ENCODE results near the gene ROBO4.
A peak's percentile ranks its signal among the peaks of the same experiment; 100 is the strongest.

The ROBO4 gene

DNA sequence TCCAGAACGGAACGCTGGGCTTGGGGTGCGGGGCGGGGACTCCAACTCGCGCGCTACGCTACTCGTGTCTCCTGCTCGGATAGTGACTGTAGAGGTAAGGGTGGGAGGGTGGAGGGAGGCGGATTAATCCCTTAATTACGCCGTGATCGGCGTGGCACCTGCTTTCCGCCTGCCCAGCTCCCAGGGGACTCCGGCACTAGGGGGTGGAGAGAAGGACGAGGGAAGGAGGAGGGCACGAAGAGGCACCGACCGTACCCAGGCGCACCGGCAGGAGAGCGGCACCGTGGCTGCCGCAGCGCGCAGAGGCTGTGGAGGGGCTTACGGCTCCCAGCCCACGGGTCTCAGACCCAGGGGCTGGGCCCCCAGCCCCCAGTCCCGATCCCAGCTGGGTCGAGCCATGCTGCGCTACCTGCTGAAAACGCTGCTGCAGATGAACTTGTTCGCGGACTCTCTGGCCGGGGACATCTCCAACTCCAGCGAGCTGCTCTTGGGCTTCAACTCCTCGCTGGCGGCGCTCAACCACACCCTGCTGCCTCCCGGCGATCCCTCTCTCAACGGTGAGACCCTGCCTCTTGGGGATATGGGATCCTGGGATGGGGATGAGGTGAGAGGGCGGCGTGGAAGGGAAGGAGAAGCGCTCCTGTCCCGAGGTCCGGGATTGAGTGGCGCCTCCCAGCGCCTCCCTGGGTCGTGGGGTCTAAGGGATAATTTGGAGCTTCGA is 32.3 kb downstream of the ROBO4 start, which contains the start of gene ROBO3:
Gene ROBO3 (plus strand): TSS at position 252 of the 721 bp plus-strand sequence. CDS start 146 bp downstream, at position 398.
- ChIA-PET CTCF (interaction anchor here (0.8 to 2.8 kb wide), 32 partner anchors 7 to 463 kb away, joined by 3 to 42 read pairs (median 6); partner anchors contain the start of genes HEPN1 and ROBO4), POLR2A (interaction anchor here (0.5 to 1.0 kb wide), 2 partner anchors 12 to 554 kb away, joined by 3 to 11 read pairs; no protein-coding TSS in a partner anchor)
- Histone ChIP-seq H3K27ac (ENCODE audit: insufficient read depth in 1 of 2, low read depth in 1 of 2, low read length in 2 of 2, poor library complexity in 1 of 2, severe bottlenecking in 2 of 2) (no peak within 1 kb of the TSS), H3K36me3 (ENCODE audit: control insufficient read depth in 4 of 4, insufficient read depth in 4 of 4, low read length in 3 of 4) (no peaks in the 10 kb centered on the region), H3K27me3 (replicated peaks in 2 of 5; ENCODE audit: control insufficient read depth in 4 of 5, insufficient read depth in 5 of 5, low read length in 4 of 5) (peaks cover 8 to 100% (median 80%) of the 10 kb centered on the region in 5 experiments), H3K9me3 (ENCODE audit: control extremely low read depth in 1 of 5, control insufficient read depth in 4 of 5, insufficient read depth in 2 of 5, low read depth in 1 of 5, low read length in 4 of 5) (peaks cover 0 to 4% (median 3%) of the 10 kb centered on the region in 5 experiments), H3K4me3 (ENCODE audit: control insufficient read depth in 1 of 7, extremely low read depth in 1 of 7, insufficient read depth in 4 of 7, low read depth in 2 of 7, low read length in 6 of 7) (peak within 1 kb of the TSS in 4 of 7 experiments; percentile 23 to 61 (median 56)), H3K4me1 (ENCODE audit: control extremely low read depth in 1 of 4, control insufficient read depth in 4 of 4, insufficient read depth in 4 of 4, low read length in 3 of 4) (peaks cover 0 to 35% (median 20%) of the 10 kb centered on the region in 4 experiments)
- 1% methylated on average over 36 of the region's 53 CpGs for WGBS (ENCODE audit: insufficient coverage)
- peak in 1 of 3 donors; percentile 53 for DNase-seq

DNA sequence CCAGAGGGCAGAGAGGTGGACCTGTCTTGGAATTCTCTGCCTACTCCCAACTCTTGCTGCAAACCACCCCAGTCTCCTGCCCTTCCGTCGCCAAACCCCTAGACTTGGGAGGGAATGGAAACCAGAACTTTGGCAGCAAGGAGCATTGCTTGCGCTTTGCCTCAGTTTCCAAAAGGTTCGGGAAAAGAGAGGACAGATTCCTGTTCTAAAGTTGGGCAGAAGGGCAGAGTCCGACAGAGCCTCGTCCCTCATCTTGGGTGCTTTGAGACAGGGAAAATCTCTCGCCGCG is 32.8 kb downstream of the ROBO4 start:
- H3K27ac ChIP-seq (ENCODE audit: insufficient read depth in 1 of 2, low read depth in 1 of 2, low read length in 2 of 2, poor library complexity in 1 of 2, severe bottlenecking in 2 of 2): no peak overlapping the region
- no peaks in the 10 kb centered on the region for H3K36me3 ChIP-seq (ENCODE audit: control insufficient read depth in 4 of 4, insufficient read depth in 4 of 4, low read length in 3 of 4)
- peaks cover 0 to 4% (median 3%) of the 10 kb centered on the region in 5 experiments for H3K9me3 ChIP-seq (ENCODE audit: control extremely low read depth in 1 of 5, control insufficient read depth in 4 of 5, insufficient read depth in 2 of 5, low read depth in 1 of 5, low read length in 4 of 5)
- ChIA-PET CTCF (interaction anchor here (1.7 to 2.8 kb wide), 5 partner anchors 9 to 220 kb away, joined by 6 to 16 read pairs (median 11); no protein-coding TSS in a partner anchor), POLR2A (no interaction called here)
- no peak for DNase-seq
- H3K4me1 ChIP-seq (ENCODE audit: control extremely low read depth in 1 of 4, control insufficient read depth in 4 of 4, insufficient read depth in 4 of 4, low read length in 3 of 4): peaks cover 0 to 35% (median 20%) of the 10 kb centered on the region in 4 experiments
- peaks cover 8 to 97% (median 75%) of the 10 kb centered on the region in 5 experiments for H3K27me3 ChIP-seq (replicated peaks in 2 of 5; ENCODE audit: control insufficient read depth in 4 of 5, insufficient read depth in 5 of 5, low read length in 4 of 5)
- WGBS (ENCODE audit: insufficient coverage): 9% methylated on average over 9 of the region's 9 CpGs
- H3K4me3 ChIP-seq (ENCODE audit: control insufficient read depth in 1 of 7, extremely low read depth in 1 of 7, insufficient read depth in 4 of 7, low read depth in 2 of 7, low read length in 6 of 7): no peak overlapping the region

DNA sequence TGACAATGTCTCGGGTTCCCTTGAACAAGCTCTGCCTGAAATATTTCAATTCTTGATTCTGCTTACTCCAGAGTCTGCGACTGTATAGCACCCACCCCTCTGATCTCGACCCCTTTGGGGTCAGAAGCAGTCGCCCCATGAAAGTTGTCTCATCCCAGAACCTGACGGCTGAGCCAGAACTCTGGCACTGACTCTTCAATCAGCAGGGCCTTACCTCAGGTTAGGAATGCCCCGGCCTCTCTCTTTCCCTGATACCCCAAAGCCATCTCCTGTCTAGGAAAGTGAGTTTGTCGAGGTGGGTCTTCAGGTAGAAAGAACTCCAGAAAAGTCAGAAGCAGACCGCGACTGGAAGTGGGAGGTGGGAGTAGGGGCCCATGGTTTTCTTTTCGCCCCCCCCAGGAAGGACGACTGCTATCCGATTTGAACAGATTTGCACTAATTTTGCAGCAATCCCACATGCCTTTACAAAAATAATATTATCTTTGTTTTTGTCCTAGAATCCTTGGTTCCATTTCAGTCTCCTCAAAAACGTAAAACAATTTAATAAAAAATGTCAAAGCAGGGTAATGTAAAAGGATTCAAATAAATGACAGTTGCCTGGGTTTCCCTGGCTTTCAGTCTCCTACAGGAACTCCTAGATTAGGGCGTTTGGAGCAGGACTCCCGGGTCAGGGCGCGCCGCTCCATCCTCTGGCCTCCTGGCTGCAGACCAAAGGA is 33.3 kb downstream of the ROBO4 start:
- no peak overlapping the region for H3K4me3 ChIP-seq (ENCODE audit: control insufficient read depth in 1 of 7, extremely low read depth in 1 of 7, insufficient read depth in 4 of 7, low read depth in 2 of 7, low read length in 6 of 7)
- POLR2A ChIA-PET: no interaction called here
- peaks cover 0 to 4% (median 3%) of the 10 kb centered on the region in 5 experiments for H3K9me3 ChIP-seq (ENCODE audit: control extremely low read depth in 1 of 5, control insufficient read depth in 4 of 5, insufficient read depth in 2 of 5, low read depth in 1 of 5, low read length in 4 of 5)
- H3K27ac ChIP-seq (ENCODE audit: insufficient read depth in 1 of 2, low read depth in 1 of 2, low read length in 2 of 2, poor library complexity in 1 of 2, severe bottlenecking in 2 of 2): no peak overlapping the region
- H3K36me3 ChIP-seq (ENCODE audit: control insufficient read depth in 4 of 4, insufficient read depth in 4 of 4, low read length in 3 of 4): no peaks in the 10 kb centered on the region
- DNase-seq: no peak
- peaks cover 10 to 97% (median 70%) of the 10 kb centered on the region in 5 experiments for H3K27me3 ChIP-seq (replicated peaks in 2 of 5; ENCODE audit: control insufficient read depth in 4 of 5, insufficient read depth in 5 of 5, low read length in 4 of 5)
- WGBS (ENCODE audit: insufficient coverage): 20% methylated on average over 12 of the region's 18 CpGs
- H3K4me1 ChIP-seq (ENCODE audit: control extremely low read depth in 1 of 4, control insufficient read depth in 4 of 4, insufficient read depth in 4 of 4, low read length in 3 of 4): peaks cover 0 to 34% (median 19%) of the 10 kb centered on the region in 4 experiments
- CTCF ChIA-PET: interaction anchor here (0.8 to 2.2 kb wide), 3 partner anchors 18 to 194 kb away, joined by 3 to 16 read pairs (median 4); no protein-coding TSS in a partner anchor

DNA sequence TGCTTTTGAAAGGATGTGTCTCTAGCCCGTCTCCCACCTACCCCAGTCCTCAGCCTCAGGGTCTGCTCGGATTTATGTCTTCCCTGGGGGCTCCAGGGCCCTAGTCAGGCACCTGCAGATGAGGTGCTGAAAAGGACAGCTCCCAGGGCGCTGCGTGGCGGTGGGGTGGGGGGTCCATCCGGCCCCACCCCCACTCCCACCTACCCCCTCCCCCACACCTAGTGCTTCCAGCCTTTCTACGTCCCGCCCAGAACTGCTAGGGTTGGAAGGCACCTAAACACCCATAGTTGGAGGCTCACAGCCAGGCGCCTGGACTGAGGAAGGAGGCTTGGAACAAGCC is 33.9 kb downstream of the ROBO4 start:
- POLR2A ChIA-PET: no interaction called here
- Histone ChIP-seq H3K36me3 (ENCODE audit: control insufficient read depth in 4 of 4, insufficient read depth in 4 of 4, low read length in 3 of 4) (no peaks in the 10 kb centered on the region), H3K4me1 (ENCODE audit: control extremely low read depth in 1 of 4, control insufficient read depth in 4 of 4, insufficient read depth in 4 of 4, low read length in 3 of 4) (peaks cover 0 to 28% (median 15%) of the 10 kb centered on the region in 4 experiments), H3K27me3 (replicated peaks in 2 of 5; ENCODE audit: control insufficient read depth in 4 of 5, insufficient read depth in 5 of 5, low read length in 4 of 5) (peaks cover 10 to 93% (median 69%) of the 10 kb centered on the region in 5 experiments), H3K4me3 (ENCODE audit: control insufficient read depth in 1 of 7, extremely low read depth in 1 of 7, insufficient read depth in 4 of 7, low read depth in 2 of 7, low read length in 6 of 7) (no peak overlapping the region), H3K27ac (ENCODE audit: insufficient read depth in 1 of 2, low read depth in 1 of 2, low read length in 2 of 2, poor library complexity in 1 of 2, severe bottlenecking in 2 of 2) (no peak overlapping the region), H3K9me3 (ENCODE audit: control extremely low read depth in 1 of 5, control insufficient read depth in 4 of 5, insufficient read depth in 2 of 5, low read depth in 1 of 5, low read length in 4 of 5) (peaks cover 0 to 4% (median 3%) of the 10 kb centered on the region in 5 experiments)
- DNase-seq: peak in 2 of 3 donors; percentile 48 to 51
- WGBS (ENCODE audit: insufficient coverage): 17% methylated on average over 3 of the region's 9 CpGs
- CTCF ChIA-PET: interaction anchor here (0.8 to 1.2 kb wide), 2 partner anchors 17 to 26 kb away, joined by 3 to 4 read pairs; no protein-coding TSS in a partner anchor

DNA sequence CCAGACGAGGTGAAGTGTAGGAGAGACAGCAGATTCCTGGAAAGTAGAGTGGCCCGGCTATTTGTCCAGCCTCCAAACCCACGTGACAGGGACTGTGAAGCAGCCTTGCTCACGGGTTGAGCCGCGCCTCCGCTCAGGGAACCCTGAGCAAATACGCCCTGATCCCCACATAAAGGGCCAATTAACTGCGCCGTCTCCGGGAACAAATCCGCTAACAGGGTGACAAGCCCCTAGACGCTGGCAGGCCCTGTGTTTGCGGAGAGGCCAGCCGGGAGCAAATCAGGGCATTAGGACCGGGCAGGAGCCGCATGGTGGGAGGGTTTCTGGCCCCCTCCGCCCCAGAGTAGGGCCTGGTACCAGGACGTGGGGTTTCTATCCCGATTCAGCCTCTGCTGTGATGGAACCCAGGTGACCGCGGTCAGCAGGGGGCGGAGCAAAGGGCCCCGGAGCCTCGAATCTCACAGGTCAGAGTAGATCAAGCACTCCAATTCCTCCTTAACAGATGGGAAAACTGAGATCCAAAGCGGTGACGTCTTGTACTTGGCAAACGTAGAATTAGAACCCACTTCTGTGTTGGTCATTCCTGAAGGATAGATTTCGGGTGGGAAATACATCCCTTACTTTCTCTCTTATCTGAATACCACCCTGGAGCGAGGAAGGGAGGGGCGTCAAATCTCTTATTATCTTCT is 34.4 kb downstream of the ROBO4 start:
- WGBS (ENCODE audit: insufficient coverage): 4% methylated on average over 27 of the region's 31 CpGs
- Histone ChIP-seq H3K9me3 (ENCODE audit: control extremely low read depth in 1 of 5, control insufficient read depth in 4 of 5, insufficient read depth in 2 of 5, low read depth in 1 of 5, low read length in 4 of 5) (peaks cover 0 to 4% (median 3%) of the 10 kb centered on the region in 5 experiments), H3K36me3 (ENCODE audit: control insufficient read depth in 4 of 4, insufficient read depth in 4 of 4, low read length in 3 of 4) (no peaks in the 10 kb centered on the region), H3K27ac (ENCODE audit: insufficient read depth in 1 of 2, low read depth in 1 of 2, low read length in 2 of 2, poor library complexity in 1 of 2, severe bottlenecking in 2 of 2) (no peak overlapping the region), H3K4me3 (ENCODE audit: control insufficient read depth in 1 of 7, extremely low read depth in 1 of 7, insufficient read depth in 4 of 7, low read depth in 2 of 7, low read length in 6 of 7) (no peak overlapping the region), H3K27me3 (replicated peaks in 2 of 5; ENCODE audit: control insufficient read depth in 4 of 5, insufficient read depth in 5 of 5, low read length in 4 of 5) (peaks cover 10 to 91% (median 64%) of the 10 kb centered on the region in 5 experiments), H3K4me1 (ENCODE audit: control extremely low read depth in 1 of 4, control insufficient read depth in 4 of 4, insufficient read depth in 4 of 4, low read length in 3 of 4) (peaks cover 0 to 23% (median 12%) of the 10 kb centered on the region in 4 experiments)
- DNase-seq: no peak
- ChIA-PET POLR2A (no interaction called here), CTCF (interaction anchor here (0.8 to 1.2 kb wide), 2 partner anchors 17 to 26 kb away, joined by 3 to 4 read pairs; no protein-coding TSS in a partner anchor)

DNA sequence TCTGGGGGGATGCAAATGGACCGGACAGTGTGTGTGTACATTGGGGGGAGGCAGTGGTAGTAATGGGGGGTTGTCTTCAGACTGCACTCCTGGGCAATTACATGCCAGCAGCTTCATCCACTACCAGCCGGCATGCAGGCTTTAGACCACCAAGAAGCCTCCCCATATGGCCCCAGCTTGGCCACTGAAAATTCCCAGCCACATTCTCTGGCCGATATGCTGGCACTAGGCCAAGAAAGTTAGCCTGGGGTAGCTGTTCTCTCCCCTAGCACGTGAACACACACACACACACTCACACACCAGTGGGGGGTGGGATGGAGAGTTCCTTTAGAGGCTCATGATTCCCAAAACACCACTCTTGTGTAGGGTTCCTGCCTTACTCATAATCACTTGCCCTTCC is 36.0 kb downstream of the ROBO4 start:
- ChIA-PET POLR2A (no interaction called here), CTCF (interaction anchor here (1.1 kb wide), 1 partner anchor 19 kb away, joined by 3 read pairs; no protein-coding TSS in a partner anchor)
- no peak overlapping the region for H3K27ac ChIP-seq (ENCODE audit: insufficient read depth in 1 of 2, low read depth in 1 of 2, low read length in 2 of 2, poor library complexity in 1 of 2, severe bottlenecking in 2 of 2)
- H3K4me1 ChIP-seq (ENCODE audit: control extremely low read depth in 1 of 4, control insufficient read depth in 4 of 4, insufficient read depth in 4 of 4, low read length in 3 of 4): peaks cover 0 to 20% (median 11%) of the 10 kb centered on the region in 4 experiments
- 67% methylated on average over 1 of the region's 4 CpGs for WGBS (ENCODE audit: insufficient coverage)
- H3K27me3 ChIP-seq (replicated peaks in 2 of 5; ENCODE audit: control insufficient read depth in 4 of 5, insufficient read depth in 5 of 5, low read length in 4 of 5): peaks cover 8 to 75% (median 49%) of the 10 kb centered on the region in 5 experiments
- peaks cover 0 to 4% (median 2%) of the 10 kb centered on the region in 5 experiments for H3K9me3 ChIP-seq (ENCODE audit: control extremely low read depth in 1 of 5, control insufficient read depth in 4 of 5, insufficient read depth in 2 of 5, low read depth in 1 of 5, low read length in 4 of 5)
- no peak for DNase-seq
- no peak overlapping the region for H3K4me3 ChIP-seq (ENCODE audit: control insufficient read depth in 1 of 7, extremely low read depth in 1 of 7, insufficient read depth in 4 of 7, low read depth in 2 of 7, low read length in 6 of 7)
- no peaks in the 10 kb centered on the region for H3K36me3 ChIP-seq (ENCODE audit: control insufficient read depth in 4 of 4, insufficient read depth in 4 of 4, low read length in 3 of 4)

Data from common myeloid progenitor, CD34-positive (primary cell).